ENCODE results near the gene LRP2. TPM values are rescaled to one million over a fixed set of nuclear protein-coding genes. Genes with fewer than 3 reads are reported as not detected.

LRP2 gene
- total and polyA plus RNA-seq, 2 donors from 2014 or later: 44.7 to 85.4 TPM

- peaks cover 0 to 8% (median 6%) of the 10 kb centered on the region in 3 donors for H3K4me1 ChIP-seq (ENCODE audit: control insufficient read depth in 2 of 3, insufficient read depth in 2 of 3, low read depth in 1 of 3, low read length in 3 of 3)
- no peak for TF ChIP-seq CTCF (IDR thresholded peaks at IDR 0.05; ENCODE audit: borderline replicate concordance, extremely low read depth, insufficient read depth)
- H3K4me3 ChIP-seq (ENCODE audit: low read length in 3 of 3): peak overlapping the region in 1 of 3 donors; percentile 42
- no peaks in the 10 kb centered on the region for H3K27me3 ChIP-seq (ENCODE audit: control insufficient read depth, insufficient read depth, low read length)
- intact Hi-C loops (cut with DNase I): no loop called here
- no peak overlapping the region for H3K9ac ChIP-seq (ENCODE audit: low read length in 3 of 3)
- H3K36me3 ChIP-seq (ENCODE audit: control insufficient read depth in 2 of 3, insufficient read depth in 3 of 3, low read length in 3 of 3): no peaks in the 10 kb centered on the region
- H3K27ac ChIP-seq (ENCODE audit: low read depth in 2 of 2, low read length in 2 of 2): no peak overlapping the region
- DNase-seq (no peak), FAIRE-seq (no peak)
- no peaks in the 10 kb centered on the region for H3K9me3 ChIP-seq (ENCODE audit: control insufficient read depth in 2 of 3, insufficient read depth in 1 of 3, low read length in 3 of 3)
Measured at GRCh38 chr2:169339657-169340056, 22.7 kb downstream of the LRP2 start.

GRCh38 chr2:169336695-169337094 is 25.6 kb downstream of the LRP2 start:
- TF ChIP-seq CTCF (IDR thresholded peaks at IDR 0.05; ENCODE audit: borderline replicate concordance, extremely low read depth, insufficient read depth): no peak
- H3K4me1 ChIP-seq (ENCODE audit: control insufficient read depth in 2 of 3, insufficient read depth in 2 of 3, low read depth in 1 of 3, low read length in 3 of 3): peaks cover 0 to 6% (median 0%) of the 10 kb centered on the region in 3 donors
- no peak overlapping the region for H3K9ac ChIP-seq (ENCODE audit: low read length in 3 of 3)
- peak in 2 of 5 donors; percentile 43 to 55 for DNase-seq
- H3K9me3 ChIP-seq (ENCODE audit: control insufficient read depth in 2 of 3, insufficient read depth in 1 of 3, low read length in 3 of 3): no peaks in the 10 kb centered on the region
- no peaks in the 10 kb centered on the region for H3K36me3 ChIP-seq (ENCODE audit: control insufficient read depth in 2 of 3, insufficient read depth in 3 of 3, low read length in 3 of 3)
- H3K27me3 ChIP-seq (ENCODE audit: control insufficient read depth, insufficient read depth, low read length): no peaks in the 10 kb centered on the region
- H3K4me3 ChIP-seq (ENCODE audit: low read length in 3 of 3): no peak overlapping the region
- H3K27ac ChIP-seq (ENCODE audit: low read depth in 2 of 2, low read length in 2 of 2): no peak overlapping the region
- no peak for FAIRE-seq
- intact Hi-C loops (cut with DNase I): no loop called here

GRCh38 chr2:169330555-169331198 is 31.7 kb downstream of the LRP2 start:
- H3K9me3 ChIP-seq (ENCODE audit: control insufficient read depth in 2 of 3, insufficient read depth in 1 of 3, low read length in 3 of 3): no peaks in the 10 kb centered on the region
- no peak for DNase-seq
- no peak overlapping the region for H3K4me3 ChIP-seq (ENCODE audit: low read length in 3 of 3)
- intact Hi-C loops (cut with DNase I): no loop called here
- no peaks in the 10 kb centered on the region for H3K27me3 ChIP-seq (ENCODE audit: control insufficient read depth, insufficient read depth, low read length)
- no peak overlapping the region for H3K9ac ChIP-seq (ENCODE audit: low read length in 3 of 3)
- no peaks in the 10 kb centered on the region for H3K4me1 ChIP-seq (ENCODE audit: control insufficient read depth in 2 of 3, insufficient read depth in 2 of 3, low read depth in 1 of 3, low read length in 3 of 3)
- H3K27ac ChIP-seq (ENCODE audit: low read depth in 2 of 2, low read length in 2 of 2): no peak overlapping the region
- no peak for TF ChIP-seq CTCF (IDR thresholded peaks at IDR 0.05; ENCODE audit: borderline replicate concordance, extremely low read depth, insufficient read depth)
- no peaks in the 10 kb centered on the region for H3K36me3 ChIP-seq (ENCODE audit: control insufficient read depth in 2 of 3, insufficient read depth in 3 of 3, low read length in 3 of 3)
- no peak for FAIRE-seq
